Common myeloid progenitor, CD34-positive (primary cell): ENCODE measurements around the gene AGT.

Source experiments
- CTCF ChIA-PET: fragments of 350-600 bp; sonication (Branson Sonifier 250); formaldehyde crosslinking; loops from one replicate; lab custom pipeline; 2021; ENCODE audit warnings: antibody characterized with exemption; lab: Charles Lee
- POLR2A ChIA-PET: fragments of 350-600 bp; sonication (Branson Sonifier 250); formaldehyde crosslinking; loops from one replicate; lab custom pipeline; 2021; ENCODE audit warnings: antibody characterized with exemption; lab: Charles Lee
- DNase-seq, 3 donors: peaks; one replicate each; pipeline versions ENCODE4 v3.0.0 to v3.0.0-alpha.2; 2013
- H3K27ac ChIP-seq, 2 experiments: 1 replicate in 1 of 2; 2 replicates in 1 of 2; pipeline ENCODE4 v1.7.0; 2013; ENCODE audit warnings: inconsistent platforms in 2 of 2, low read length in 2 of 2, mild to moderate bottlenecking in 2 of 2, low read depth in 1 of 2, moderate library complexity in 1 of 2; ENCODE audit not compliant: severe bottlenecking in 2 of 2, insufficient read depth in 1 of 2, poor library complexity in 1 of 2
- H3K27me3 ChIP-seq, 5 experiments: replicated peaks in 2 of 5; 1 replicate in 3 of 5; 2 replicates in 2 of 5; pipeline versions ENCODE4 v1.6.1 to v1.7.0; 2013; ENCODE audit warnings: low read length in 4 of 5, mild to moderate bottlenecking in 2 of 5, moderate library complexity in 2 of 5, inconsistent platforms in 1 of 5; ENCODE audit not compliant: insufficient read depth in 5 of 5, control insufficient read depth in 4 of 5
- H3K36me3 ChIP-seq, 4 experiments: 1 replicate in 2 of 4; 2 replicates in 2 of 4; pipeline versions ENCODE4 v1.6.1 to v1.7.0; 2013; ENCODE audit warnings: low read length in 3 of 4, control low read depth in 1 of 4, mild to moderate bottlenecking in 1 of 4; ENCODE audit not compliant: control insufficient read depth in 4 of 4, insufficient read depth in 4 of 4
- H3K4me1 ChIP-seq, 4 experiments: 1 replicate in 3 of 4; 2 replicates in 1 of 4; pipeline versions ENCODE4 v1.6.1 to v1.7.1; 2013; ENCODE audit warnings: low read length in 3 of 4, mild to moderate bottlenecking in 3 of 4, control low read depth in 1 of 4, inconsistent platforms in 1 of 4, moderate library complexity in 1 of 4; ENCODE audit not compliant: control insufficient read depth in 4 of 4, insufficient read depth in 4 of 4; ENCODE audit errors: control extremely low read depth in 1 of 4
- H3K4me3 ChIP-seq, 7 experiments: 1 replicate in 4 of 7; 2 replicates in 3 of 7; pipeline versions ENCODE4 v1.5.1 to v1.7.0; 2013; ENCODE audit warnings: mild to moderate bottlenecking in 7 of 7, low read length in 6 of 7, moderate library complexity in 6 of 7, inconsistent platforms in 2 of 7, low read depth in 2 of 7, control low read depth in 1 of 7; ENCODE audit not compliant: insufficient read depth in 4 of 7, control insufficient read depth in 1 of 7; ENCODE audit errors: extremely low read depth in 1 of 7
- H3K9me3 ChIP-seq, 5 experiments: 1 replicate in 4 of 5; 2 replicates in 1 of 5; pipeline versions ENCODE4 v1.6.1 to v1.7.1; 2013; ENCODE audit warnings: low read length in 4 of 5, mild to moderate bottlenecking in 2 of 5, inconsistent platforms in 1 of 5, low read depth in 1 of 5, moderate library complexity in 1 of 5; ENCODE audit not compliant: control insufficient read depth in 4 of 5, insufficient read depth in 2 of 5; ENCODE audit errors: control extremely low read depth in 1 of 5
- WGBS: methylation state at CpG from one replicate; pipeline ENCODE4 v1.1.5; 2013; ENCODE audit not compliant: insufficient coverage; 5-methylcytosine and 5-hydroxymethylcytosine counted together

Gene AGT

DNA sequence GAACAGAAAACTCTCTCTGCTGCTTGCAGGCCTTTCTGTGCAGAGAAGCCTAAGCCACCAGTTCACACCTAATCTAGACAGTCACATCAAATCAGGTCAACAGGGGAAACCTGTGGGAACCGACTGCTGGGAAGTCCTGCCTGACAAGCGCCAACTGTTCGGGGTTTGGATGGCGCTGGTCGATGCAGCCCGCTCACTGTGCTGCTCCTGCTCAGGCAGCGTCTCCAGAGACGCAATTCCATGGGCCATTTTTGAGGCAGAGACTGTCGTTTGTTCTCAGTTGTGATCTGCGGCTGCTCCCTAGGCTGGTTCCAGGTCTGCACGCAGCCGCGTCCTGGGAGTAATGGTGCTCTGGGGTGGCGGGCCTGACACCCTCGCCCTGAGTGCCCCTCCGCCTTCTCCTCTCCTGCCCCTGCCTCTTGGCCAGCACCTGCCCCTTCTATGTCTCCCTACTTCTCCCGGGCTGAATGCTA, 1.4 kb downstream of the AGT start:
- H3K27me3 ChIP-seq, result peaks cover 0 to 8% (median 2%) of the 10 kb centered on the region in 5 experiments
- 98% methylated on average over 17 of the region's 17 CpGs for WGBS
- no peak for DNase-seq
- no peaks in the 10 kb centered on the region for H3K36me3 ChIP-seq
- CTCF ChIA-PET, result no interaction called here
- H3K9me3 ChIP-seq, result peaks cover 0 to 6% (median 2%) of the 10 kb centered on the region in 5 experiments
- no peak overlapping the region for H3K4me3 ChIP-seq
- POLR2A ChIA-PET, result no interaction called here
- H3K4me1 ChIP-seq, result peaks cover 0 to 19% (median 8%) of the 10 kb centered on the region in 4 experiments
- H3K27ac ChIP-seq, result no peak overlapping the region

DNA sequence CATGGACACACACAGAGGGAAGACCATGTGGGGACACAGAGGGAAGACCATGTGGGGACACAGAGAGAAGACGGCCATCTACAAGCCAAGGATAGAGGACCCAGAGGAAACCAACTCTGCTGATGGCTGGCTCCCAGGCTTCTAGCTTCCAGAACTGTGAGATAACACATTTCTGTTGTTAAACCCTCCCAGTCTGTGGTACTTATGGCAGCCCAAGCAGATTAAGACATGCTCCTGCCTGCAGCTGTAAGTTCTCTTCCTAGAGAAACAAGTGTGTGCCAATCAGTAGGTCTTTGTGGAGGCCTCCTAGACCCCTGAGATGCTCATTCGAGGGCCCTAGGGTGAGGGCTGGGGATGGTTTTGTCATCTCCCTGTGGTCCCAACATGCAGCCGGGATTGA, 2.7 kb downstream of the AGT start:
- Histone ChIP-seq H3K9me3 (peaks cover 0 to 4% (median 0%) of the 10 kb centered on the region in 5 experiments), H3K27me3 (peaks cover 0 to 8% (median 2%) of the 10 kb centered on the region in 5 experiments), H3K36me3 (no peaks in the 10 kb centered on the region), H3K27ac (no peak overlapping the region), H3K4me3 (no peak overlapping the region), H3K4me1 (peaks cover 0 to 22% (median 11%) of the 10 kb centered on the region in 4 experiments)
- 87% methylated on average over 3 of the region's 3 CpGs for WGBS
- no peak for DNase-seq
- ChIA-PET POLR2A (no interaction called here), CTCF (no interaction called here)

DNA sequence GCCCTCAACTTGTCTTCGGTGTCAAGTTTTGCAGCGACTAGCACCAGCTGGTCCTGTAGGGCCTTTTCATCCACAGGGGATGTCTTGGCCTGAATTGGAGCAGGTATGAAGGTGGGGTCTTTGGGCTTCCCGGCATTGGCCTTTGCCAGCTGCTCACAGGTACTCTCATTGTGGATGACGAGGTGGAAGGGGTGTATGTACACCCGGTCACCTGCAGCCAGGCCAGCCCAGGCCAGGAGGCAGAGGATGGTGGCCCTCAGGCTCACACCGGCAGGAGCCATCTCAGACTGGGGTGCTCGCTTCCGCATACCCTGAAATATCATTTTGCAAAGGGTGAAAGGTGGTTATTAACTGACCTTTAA, 3.4 kb downstream of the AGT start:
- Histone ChIP-seq H3K36me3 (no peaks in the 10 kb centered on the region), H3K27ac (no peak overlapping the region), H3K9me3 (no peaks in the 10 kb centered on the region), H3K27me3 (peaks cover 0 to 8% (median 2%) of the 10 kb centered on the region in 5 experiments), H3K4me3 (no peak overlapping the region), H3K4me1 (peaks cover 0 to 22% (median 11%) of the 10 kb centered on the region in 4 experiments)
- ChIA-PET POLR2A (no interaction called here), CTCF (no interaction called here)
- 97% methylated on average over 8 of the region's 8 CpGs for WGBS
- no peak for DNase-seq

DNA sequence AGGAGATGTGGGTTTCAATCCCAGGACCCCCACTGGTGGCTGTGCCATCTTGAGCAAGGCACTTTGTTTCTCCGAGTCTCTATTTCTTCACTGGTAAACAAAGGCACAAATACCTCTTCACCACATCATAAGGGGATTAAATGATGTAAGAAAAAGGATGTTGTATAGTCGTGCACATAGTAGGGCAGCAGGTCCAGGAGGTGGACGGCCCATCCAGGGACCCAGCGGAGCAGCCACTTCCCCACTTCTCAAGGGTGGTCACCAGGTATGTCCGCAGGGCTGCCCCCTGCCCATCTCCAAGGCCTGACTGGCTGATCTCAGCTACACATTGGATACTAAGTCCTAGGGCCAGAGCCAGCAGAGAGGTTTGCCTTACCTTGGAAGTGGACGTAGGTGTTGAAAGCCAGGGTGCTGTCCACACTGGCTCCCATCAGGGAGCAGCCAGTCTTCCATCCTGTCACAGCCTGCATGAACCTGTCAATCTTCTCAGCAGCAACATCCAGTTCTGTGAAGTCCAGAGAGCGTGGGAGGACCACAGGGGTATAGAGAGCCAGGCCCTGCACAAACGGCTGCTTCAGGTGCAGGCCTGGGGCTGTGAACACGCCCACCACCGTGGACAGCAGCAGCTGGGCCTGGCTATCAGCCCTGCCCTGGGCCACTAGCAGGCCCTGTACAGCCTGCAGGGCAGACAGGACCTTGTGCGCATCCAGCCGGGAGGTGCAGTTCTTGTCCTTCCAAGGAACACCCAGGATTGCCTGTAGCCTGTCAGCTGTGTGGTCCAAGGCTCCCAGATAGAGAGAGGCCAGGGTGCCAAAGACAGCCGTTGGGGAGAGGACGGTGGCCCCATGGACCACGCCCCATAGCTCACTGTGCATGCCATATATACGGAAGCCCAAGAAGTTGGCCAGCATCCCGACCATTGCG, 4.0 kb downstream of the AGT start:
- 92% methylated on average over 16 of the region's 18 CpGs for WGBS
- H3K4me1 ChIP-seq, result peaks cover 0 to 22% (median 11%) of the 10 kb centered on the region in 4 experiments
- POLR2A ChIA-PET, result no interaction called here

DNA sequence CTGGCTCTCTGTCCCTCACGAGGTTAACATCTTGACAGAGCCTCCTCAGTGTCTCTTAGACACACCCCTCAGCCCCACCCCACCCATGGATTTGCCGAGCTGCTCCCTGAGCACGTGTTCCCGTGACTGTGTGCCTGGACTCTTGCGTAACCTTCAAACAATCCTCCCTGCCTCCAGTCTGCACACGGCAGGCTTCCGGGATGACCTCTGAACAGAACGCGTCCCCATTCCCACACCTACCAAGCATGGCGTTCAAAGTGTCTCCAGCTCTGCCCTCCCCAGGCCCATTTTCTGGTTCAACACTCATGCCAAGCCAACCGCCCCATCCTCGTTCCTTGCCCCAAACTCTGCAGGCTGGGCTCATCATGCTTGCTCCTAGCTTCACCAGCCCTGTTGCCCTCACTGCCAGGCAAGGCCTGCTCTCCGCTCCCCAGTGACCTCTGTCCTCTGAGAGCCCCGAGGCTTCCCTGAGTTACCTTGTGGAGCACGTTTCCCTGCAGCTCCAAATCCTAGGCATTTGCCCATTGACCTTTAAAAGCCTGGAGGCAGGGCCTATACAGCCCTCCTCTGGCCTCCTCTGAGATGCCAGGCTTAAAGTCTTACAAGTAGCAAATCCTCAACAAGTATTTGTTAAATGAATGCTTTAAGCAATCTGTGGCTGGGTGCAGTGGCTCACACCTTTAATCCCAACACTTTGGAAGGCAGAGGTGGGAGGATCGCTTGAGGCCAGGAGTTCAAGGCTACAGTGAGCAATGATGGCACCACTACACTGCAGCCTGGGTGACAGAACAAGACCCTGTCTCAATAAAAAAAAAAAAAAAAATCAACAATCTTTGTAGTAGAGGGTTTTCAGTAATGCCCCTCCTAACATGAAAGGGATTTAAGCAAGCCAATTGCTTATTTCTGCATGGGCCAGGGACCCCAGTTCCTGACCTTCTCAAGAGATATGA, 5.0 kb downstream of the AGT start:
- ChIA-PET POLR2A (interaction anchor here (0.5 kb wide), 1 partner anchor 314 kb away, joined by 3 read pairs; no protein-coding TSS in a partner anchor), CTCF (no interaction called here)
- Histone ChIP-seq H3K27me3 (peaks cover 0 to 7% (median 2%) of the 10 kb centered on the region in 5 experiments), H3K27ac (no peak overlapping the region), H3K4me1 (peaks cover 0 to 18% (median 11%) of the 10 kb centered on the region in 4 experiments), H3K4me3 (no peak overlapping the region), H3K9me3 (no peaks in the 10 kb centered on the region), H3K36me3 (no peaks in the 10 kb centered on the region)
- WGBS, result 94% methylated on average over 13 of the region's 16 CpGs
- no peak for DNase-seq

More for the DNA sequence above, 4.0 kb downstream of the AGT start:
- Histone ChIP-seq H3K9me3 (no peaks in the 10 kb centered on the region), H3K27ac (no peak overlapping the region), H3K4me3 (no peak overlapping the region), H3K36me3 (no peaks in the 10 kb centered on the region), H3K27me3 (peaks cover 0 to 8% (median 2%) of the 10 kb centered on the region in 5 experiments)
- CTCF ChIA-PET, result no interaction called here
- DNase-seq, result no peak

GRCh38 chr1:230707732-230708630, 5.9 kb downstream of the AGT start:
- H3K4me1 ChIP-seq, result peaks cover 0 to 14% (median 11%) of the 10 kb centered on the region in 4 experiments
- no peak overlapping the region for H3K27ac ChIP-seq
- DNase-seq, result peak in 2 of 3 donors; percentile 3 to 5
- no peaks in the 10 kb centered on the region for H3K36me3 ChIP-seq
- H3K9me3 ChIP-seq, result no peaks in the 10 kb centered on the region
- POLR2A ChIA-PET, result no interaction called here
- 39% methylated on average over 18 of the region's 22 CpGs for WGBS
- CTCF ChIA-PET, result no interaction called here
- peaks cover 0 to 5% (median 0%) of the 10 kb centered on the region in 5 experiments for H3K27me3 ChIP-seq
- H3K4me3 ChIP-seq, result peak overlapping the region in 1 of 7 experiments; percentile 36
